Activated naive CD4-positive, alpha-beta T cell treated with anti-CD3 and anti-CD28 coated beads, Interleukin-2, amount 50 U/mL, for 24 hours (primary cell): ENCODE data around the gene RBM43.
"Not testable (repeated sequence)": the region's sequence is repeated elsewhere in the genome, so short reads cannot be mapped to it uniquely, and the experiment has no call there.

Experiments
- H3K27ac Mint-ChIP-seq: one replicate; pipeline ENCODE4 v1.8.0; 2021; ENCODE audit warnings: mild to moderate bottlenecking, mixed read lengths
- H3K27me3 Mint-ChIP-seq: one replicate; pipeline ENCODE4 v1.8.0; 2021; ENCODE audit warnings: mixed read lengths
- H3K36me3 Mint-ChIP-seq: one replicate; pipeline ENCODE4 v1.8.0; 2021; ENCODE audit warnings: mixed read lengths
- H3K4me1 Mint-ChIP-seq: one replicate; pipeline ENCODE4 v1.8.0; 2021; ENCODE audit warnings: mixed read lengths
- H3K4me3 Mint-ChIP-seq: one replicate; pipeline ENCODE4 v1.8.0; 2021; ENCODE audit warnings: mild to moderate bottlenecking, mixed read lengths
- H3K9me3 Mint-ChIP-seq: one replicate; pipeline ENCODE4 v1.8.0; 2021; ENCODE audit warnings: mixed read lengths

RBM43 gene

DNA sequence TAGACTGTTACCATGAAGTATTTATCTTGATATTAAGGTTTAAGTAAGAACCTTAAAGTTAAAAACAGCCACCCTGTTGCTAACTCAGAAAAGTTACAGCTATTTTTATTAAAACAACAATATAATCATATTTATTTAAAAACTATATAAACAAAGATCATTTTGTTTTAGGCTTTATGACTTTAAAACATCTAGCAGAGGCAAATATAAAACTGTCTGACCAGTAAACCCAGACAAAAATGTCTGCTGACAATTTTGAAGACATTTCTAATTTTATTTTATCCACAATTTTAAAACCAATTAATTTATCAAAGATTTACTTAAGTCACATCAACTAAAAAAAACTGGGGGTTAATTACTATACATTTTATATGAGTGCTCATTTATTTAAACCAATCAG is 14.2 kb downstream of the RBM43 start:
- Mint-ChIP-seq H3K27me3 (no peaks in the 10 kb centered on the region), H3K4me1 (no peaks in the 10 kb centered on the region), H3K4me3 (no peak overlapping the region), H3K27ac (no peak overlapping the region), H3K9me3 (peaks cover 17% of the 10 kb centered on the region), H3K36me3 (peaks cover 43% of the 10 kb centered on the region)

DNA sequence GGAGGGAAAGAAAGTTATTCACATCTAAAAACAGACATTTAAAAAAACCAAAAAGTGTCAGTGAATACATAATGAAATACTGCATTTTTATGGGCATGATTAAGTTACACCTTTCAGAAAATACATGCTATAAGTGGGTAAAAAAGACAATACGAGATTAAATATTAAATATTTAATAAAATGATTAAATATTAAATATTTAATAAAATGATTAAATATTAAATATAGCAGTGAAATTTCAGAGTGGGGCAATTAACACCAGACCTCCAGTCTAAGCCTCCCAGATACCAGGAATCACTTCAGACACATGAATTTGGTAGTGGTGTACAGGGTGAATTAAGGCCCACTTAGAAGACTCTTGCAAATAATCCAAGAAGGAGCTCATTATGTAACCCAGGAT is 15.5 kb downstream of the RBM43 start:
- Mint-ChIP-seq H3K9me3 (peaks cover 17% of the 10 kb centered on the region), H3K4me1 (no peaks in the 10 kb centered on the region), H3K27ac (no peak overlapping the region), H3K27me3 (no peaks in the 10 kb centered on the region), H3K36me3 (peaks cover 34% of the 10 kb centered on the region), H3K4me3 (no peak overlapping the region)

DNA sequence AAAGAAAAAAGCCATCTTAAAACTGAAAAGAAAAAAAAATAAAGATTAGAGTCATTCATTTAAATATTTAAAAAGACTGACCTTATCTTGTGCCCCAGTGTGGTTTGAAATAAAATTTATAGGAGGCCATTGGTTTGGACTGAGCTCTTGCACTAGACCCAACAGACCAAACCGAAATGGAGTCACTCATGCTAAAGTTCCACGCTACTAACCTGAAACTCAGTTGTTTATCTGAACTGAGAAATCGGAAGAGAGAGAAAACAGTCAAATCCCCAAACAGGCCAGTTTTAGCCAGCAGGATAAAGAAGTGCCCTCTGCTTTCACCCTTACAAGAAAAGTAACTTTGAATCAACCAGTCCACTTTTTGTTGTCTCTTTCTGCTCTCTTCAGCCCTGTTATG is 18.2 kb downstream of the RBM43 start:
- Mint-ChIP-seq H3K4me3 (no peak overlapping the region), H3K4me1 (no peaks in the 10 kb centered on the region), H3K27ac (no peak overlapping the region), H3K9me3 (peaks cover 13% of the 10 kb centered on the region), H3K36me3 (peaks cover 13% of the 10 kb centered on the region), H3K27me3 (no peaks in the 10 kb centered on the region)

DNA sequence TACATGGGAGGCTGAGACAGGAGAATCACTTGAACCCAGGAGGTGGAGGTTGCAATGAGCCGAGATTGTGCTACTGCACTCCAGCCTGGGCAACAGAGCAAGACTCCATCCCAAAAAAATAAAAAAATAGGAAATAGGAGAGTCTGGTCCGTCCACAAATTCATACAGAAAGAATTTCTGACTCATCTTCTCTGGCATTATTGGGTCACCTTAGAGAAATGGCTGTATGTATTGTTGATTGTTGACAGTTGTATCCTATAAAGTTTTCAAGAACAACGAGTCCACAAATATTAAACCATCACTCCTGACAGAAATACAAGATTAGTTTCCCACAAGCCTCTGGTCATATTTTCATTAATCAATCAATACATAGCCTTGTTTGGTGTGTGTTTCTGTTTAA is 20.4 kb downstream of the RBM43 start:
- no peaks in the 10 kb centered on the region for H3K27me3 Mint-ChIP-seq
- H3K27ac Mint-ChIP-seq: no peak overlapping the region
- H3K4me3 Mint-ChIP-seq: no peak overlapping the region
- H3K9me3 Mint-ChIP-seq: peaks cover 8% of the 10 kb centered on the region
- H3K4me1 Mint-ChIP-seq: no peaks in the 10 kb centered on the region
- H3K36me3 Mint-ChIP-seq: peaks cover 7% of the 10 kb centered on the region

DNA sequence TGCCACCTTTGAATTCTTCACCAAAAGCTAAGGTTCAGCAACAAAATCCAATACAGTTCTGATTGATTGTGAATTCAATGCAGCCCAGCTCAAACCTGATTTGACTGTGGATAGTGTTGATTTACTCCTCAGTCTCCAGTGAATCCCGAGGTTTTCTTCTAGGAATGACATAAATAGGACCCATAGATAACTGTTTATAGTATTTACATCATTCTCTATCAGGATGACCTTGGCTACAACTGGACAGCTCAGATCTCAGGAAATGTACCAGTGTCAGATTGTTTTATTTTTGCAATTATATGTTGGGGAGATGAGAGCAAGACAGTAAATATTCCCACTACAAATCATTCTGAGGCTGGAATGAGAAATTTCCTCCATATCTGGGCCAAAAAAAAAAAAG is 21.2 kb downstream of the RBM43 start:
- peaks cover 3% of the 10 kb centered on the region for H3K9me3 Mint-ChIP-seq
- no peaks in the 10 kb centered on the region for H3K4me1 Mint-ChIP-seq
- no peaks in the 10 kb centered on the region for H3K27me3 Mint-ChIP-seq
- no peak overlapping the region for H3K4me3 Mint-ChIP-seq
- H3K27ac Mint-ChIP-seq: no peak overlapping the region
- peaks cover 5% of the 10 kb centered on the region for H3K36me3 Mint-ChIP-seq

DNA sequence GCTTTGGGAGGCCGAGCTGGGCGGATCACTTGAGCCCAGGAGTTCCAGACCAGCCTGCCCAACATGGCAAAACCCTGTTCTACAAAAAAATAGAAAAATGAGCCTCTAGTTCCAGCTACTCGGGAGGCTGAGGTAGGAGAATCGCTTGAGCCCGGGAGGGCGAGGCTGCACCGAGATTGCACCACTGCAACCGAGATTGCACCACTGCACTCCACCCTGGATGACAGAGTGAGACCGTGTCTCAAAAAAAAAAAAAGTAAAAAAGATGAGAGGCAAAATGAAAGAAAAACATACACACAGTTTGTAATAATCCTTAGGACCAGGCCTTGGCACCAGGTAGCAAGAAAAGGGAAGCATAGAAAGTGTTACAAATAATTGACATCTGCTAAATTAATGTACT is 22.0 kb downstream of the RBM43 start:
- no peak overlapping the region for H3K27ac Mint-ChIP-seq
- H3K9me3 Mint-ChIP-seq: no peaks in the 10 kb centered on the region
- H3K36me3 Mint-ChIP-seq: no peaks in the 10 kb centered on the region
- H3K4me3 Mint-ChIP-seq: no peak overlapping the region
- H3K4me1 Mint-ChIP-seq: no peaks in the 10 kb centered on the region
- no peaks in the 10 kb centered on the region for H3K27me3 Mint-ChIP-seq

DNA sequence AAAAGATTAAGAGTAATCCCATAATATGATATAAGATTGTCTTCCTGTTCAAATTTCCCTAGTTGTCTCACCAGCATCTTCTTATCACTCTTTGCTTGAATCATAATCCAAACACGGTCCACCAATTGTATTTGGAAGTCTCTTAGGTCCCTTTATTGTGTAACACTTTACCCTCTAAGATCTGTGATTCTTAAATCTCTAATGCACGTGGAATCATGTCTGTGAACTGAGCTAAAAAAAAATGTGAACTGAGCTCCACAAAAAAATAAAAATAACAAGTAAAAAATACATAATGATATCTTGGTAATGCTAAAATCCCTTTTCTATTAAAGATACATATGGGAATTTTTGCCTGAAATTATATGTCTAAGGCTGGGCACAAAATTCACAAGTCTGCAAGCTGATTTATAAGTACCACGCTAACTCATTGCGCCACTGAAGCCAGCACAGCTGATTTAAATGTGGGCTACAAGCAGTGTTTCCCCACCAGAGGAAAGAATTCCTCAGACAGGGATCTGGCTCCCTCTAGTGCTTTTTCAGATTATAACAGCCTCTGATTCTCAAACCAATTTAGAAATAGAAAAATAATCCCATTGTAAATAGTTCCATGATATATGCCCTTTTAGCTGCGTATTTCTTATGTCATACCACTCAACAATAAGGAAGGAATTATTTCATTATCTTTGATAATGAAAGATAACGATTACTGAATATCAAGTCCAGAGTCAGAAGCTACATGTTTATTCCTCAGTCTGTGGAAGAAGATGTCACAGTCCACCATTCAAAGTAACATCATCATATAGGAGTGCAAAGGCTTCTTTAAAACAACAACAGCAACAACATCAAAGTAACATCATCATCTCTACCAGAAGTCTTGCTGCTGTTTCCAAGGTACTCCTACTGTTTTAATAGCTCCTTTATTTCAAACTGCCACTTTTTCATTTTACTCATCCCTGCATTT is 22.9 kb downstream of the RBM43 start:
- no peaks in the 10 kb centered on the region for H3K27me3 Mint-ChIP-seq

DNA sequence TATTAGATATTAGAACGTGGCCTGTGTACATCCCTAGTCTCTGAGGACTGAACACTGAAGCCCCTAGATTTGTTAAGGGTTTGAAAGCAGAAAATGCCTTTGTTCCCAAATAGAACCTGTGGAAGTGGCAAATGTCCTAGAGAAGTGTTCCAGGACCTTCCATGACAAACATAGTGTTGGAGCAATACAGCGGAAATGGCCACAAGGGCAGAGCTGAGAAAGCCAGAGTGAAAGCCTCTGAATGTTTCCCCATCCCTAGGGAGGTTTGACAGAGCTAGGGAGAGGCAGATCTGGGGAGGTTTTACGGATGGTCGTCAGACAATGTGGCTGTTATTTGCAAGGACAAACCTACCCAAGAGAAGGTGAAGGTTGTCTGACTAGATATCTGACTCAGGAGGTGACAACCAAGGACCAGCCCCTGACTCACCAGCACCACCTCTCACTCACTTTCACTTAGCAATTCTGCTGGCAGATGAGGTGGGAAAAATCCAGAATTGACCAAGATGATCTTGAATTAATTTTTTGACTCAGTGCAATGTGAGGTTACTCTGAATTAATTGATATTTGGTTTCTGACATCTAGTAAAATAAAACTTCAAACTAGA is 24.1 kb downstream of the RBM43 start:
- H3K9me3 Mint-ChIP-seq: no peaks in the 10 kb centered on the region

More for the DNA sequence above, 22.9 kb downstream of the RBM43 start:
- H3K9me3 Mint-ChIP-seq: no peaks in the 10 kb centered on the region
- no peaks in the 10 kb centered on the region for H3K36me3 Mint-ChIP-seq
- no peak overlapping the region for H3K27ac Mint-ChIP-seq
- no peak overlapping the region for H3K4me3 Mint-ChIP-seq
- H3K4me1 Mint-ChIP-seq: no peaks in the 10 kb centered on the region

DNA sequence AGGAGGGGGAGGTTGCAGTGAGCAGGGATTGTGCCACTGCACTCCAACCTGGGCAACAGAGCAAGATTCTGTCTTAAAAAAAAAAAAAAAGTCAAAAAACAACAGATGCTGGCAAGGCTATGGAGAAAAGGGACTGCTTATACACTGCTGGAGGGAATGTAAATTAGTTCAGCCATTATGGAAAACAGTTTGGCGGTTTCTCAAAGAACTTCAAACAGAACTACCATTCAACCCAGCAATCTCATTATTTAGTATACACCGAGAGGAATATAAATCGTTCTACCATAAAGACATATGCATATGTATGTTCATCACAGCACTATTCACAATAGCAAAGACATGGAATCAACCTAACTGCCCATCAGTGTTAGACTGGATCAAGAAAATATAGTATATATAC is 27.9 kb downstream of the RBM43 start:
- not testable (repeated sequence) for H3K4me1 Mint-ChIP-seq, H3K27ac Mint-ChIP-seq, H3K4me3 Mint-ChIP-seq, H3K36me3 Mint-ChIP-seq, H3K27me3 Mint-ChIP-seq, H3K9me3 Mint-ChIP-seq

More for the DNA sequence above, 24.1 kb downstream of the RBM43 start:
- Mint-ChIP-seq H3K4me1 (no peaks in the 10 kb centered on the region), H3K36me3 (no peaks in the 10 kb centered on the region), H3K4me3 (no peak overlapping the region), H3K27ac (no peak overlapping the region), H3K27me3 (no peaks in the 10 kb centered on the region)

DNA sequence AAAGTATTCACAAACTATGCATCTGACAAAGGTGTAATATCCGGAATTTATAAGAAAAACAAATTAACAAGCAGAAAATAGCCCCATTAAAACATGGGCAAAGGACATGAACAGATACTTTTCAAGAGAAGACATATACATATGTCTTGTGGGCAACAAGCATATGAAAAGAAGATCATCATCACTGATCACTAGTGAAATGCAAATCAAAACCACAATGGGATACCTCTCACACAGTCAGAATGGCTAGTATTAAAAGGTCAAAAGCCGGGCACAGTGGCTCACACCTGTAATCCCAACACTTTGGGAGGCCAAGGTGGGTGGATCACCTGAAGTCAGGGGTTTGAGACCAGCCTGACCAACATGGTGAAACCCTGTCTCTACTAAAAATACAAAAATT is 28.4 kb downstream of the RBM43 start:
- H3K4me1 Mint-ChIP-seq, H3K27me3 Mint-ChIP-seq, H3K9me3 Mint-ChIP-seq, H3K36me3 Mint-ChIP-seq, H3K27ac Mint-ChIP-seq, H3K4me3 Mint-ChIP-seq: not testable (repeated sequence)

DNA sequence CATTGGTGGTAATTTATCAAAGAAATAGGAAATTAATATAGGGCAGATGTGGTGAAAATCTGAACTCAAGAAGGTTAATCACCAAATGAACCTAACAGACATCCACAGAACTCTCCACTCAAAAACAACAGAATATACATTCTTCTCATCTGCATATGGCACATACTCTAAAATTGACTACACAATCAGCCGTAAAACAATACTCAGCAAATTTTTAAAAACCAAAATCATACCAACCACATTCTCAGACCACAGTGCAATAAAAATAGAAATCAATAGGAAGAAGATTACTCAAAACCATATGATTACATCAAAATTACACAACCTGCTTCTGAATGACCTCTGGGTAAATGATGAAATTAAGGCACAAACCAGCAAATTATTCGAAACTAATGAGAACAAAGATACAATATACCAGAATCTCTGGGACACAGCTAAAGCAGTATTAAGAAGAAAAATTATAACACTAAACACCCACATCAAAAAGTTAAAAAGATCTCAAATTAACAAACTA is 31.0 kb downstream of the RBM43 start:
- Mint-ChIP-seq H3K36me3 (no peaks in the 10 kb centered on the region), H3K27ac (peak overlapping the region; percentile 0), H3K9me3 (no peaks in the 10 kb centered on the region), H3K4me3 (no peak overlapping the region), H3K4me1 (no peaks in the 10 kb centered on the region), H3K27me3 (peaks cover 1% of the 10 kb centered on the region)

DNA sequence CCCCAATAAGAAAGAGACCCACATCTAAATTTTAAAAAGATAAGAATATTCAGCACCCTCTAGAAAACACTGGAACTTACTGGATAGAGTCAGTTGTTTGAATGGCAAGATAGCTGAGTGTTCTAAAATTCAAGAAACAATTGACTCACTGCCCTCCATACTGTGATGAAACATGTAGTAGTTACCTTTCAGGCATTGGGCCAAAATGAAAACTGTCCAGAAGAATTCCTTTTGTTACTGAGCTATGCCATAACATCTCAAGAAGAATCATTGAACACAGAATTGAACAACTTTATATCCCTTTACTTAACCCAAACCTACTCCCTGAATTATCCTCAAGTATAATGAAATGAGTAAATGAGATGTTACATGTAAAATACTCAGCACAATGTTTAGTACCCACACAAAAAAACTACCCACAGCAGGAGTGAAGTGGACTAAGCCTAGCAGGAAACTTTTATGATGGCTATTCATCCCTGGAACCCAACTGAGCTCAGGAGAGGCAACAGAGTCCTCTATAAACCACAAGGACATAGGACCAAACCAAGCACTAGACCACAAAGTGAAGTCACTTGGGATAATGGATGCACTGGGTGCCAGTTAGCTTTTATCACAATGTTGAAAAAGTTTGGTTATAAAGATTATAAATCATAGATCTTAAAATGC is 32.7 kb downstream of the RBM43 start:
- Mint-ChIP-seq H3K9me3 (no peaks in the 10 kb centered on the region), H3K4me1 (no peaks in the 10 kb centered on the region), H3K27ac (no peak overlapping the region), H3K27me3 (peaks cover 4% of the 10 kb centered on the region), H3K36me3 (no peaks in the 10 kb centered on the region), H3K4me3 (no peak overlapping the region)

DNA sequence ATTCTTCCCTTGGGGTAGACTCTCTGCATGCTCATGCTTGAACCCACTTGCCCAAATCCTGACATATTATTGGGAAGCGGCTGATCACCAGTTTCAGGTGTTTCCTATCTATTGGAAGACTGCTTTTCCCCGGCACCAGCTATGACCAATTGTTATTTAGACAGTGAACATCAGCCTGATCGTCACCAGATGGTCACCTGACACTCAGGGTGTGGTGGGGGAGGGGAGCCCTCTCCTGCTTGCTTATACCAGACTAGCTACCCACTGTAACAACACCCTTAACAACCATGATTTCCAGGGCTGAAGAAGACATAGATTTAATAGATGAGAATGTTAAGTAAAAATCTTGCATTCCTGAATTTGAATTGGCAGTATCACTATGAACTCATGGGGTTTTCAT is 44.3 kb downstream of the RBM43 start:
- no peaks in the 10 kb centered on the region for H3K9me3 Mint-ChIP-seq
- H3K27ac Mint-ChIP-seq: no peak overlapping the region
- H3K36me3 Mint-ChIP-seq: no peaks in the 10 kb centered on the region
- H3K27me3 Mint-ChIP-seq: peaks cover 1% of the 10 kb centered on the region
- H3K4me1 Mint-ChIP-seq: no peaks in the 10 kb centered on the region
- no peak overlapping the region for H3K4me3 Mint-ChIP-seq

DNA sequence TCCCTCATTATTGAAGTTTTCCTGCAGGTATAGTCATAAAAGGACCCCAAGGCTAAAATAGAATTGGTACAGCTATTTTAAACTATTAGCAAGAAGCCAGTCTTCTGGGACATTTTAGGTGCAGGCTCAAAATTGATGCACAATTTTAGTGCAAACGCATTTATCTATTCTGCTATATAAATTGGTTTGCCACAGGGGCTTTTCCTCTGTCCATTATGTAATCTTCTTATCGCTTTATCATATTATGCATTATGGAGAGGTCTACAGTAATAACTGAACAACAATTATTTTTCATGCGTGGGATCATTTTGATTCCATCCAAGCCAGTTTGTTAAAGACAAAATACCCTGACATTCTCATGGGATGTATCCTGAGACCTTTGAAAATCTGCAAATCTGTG is 54.6 kb downstream of the RBM43 start:
- no peaks in the 10 kb centered on the region for H3K36me3 Mint-ChIP-seq
- no peak overlapping the region for H3K4me3 Mint-ChIP-seq
- no peaks in the 10 kb centered on the region for H3K4me1 Mint-ChIP-seq
- no peaks in the 10 kb centered on the region for H3K27me3 Mint-ChIP-seq
- H3K27ac Mint-ChIP-seq: no peak overlapping the region
- no peaks in the 10 kb centered on the region for H3K9me3 Mint-ChIP-seq

DNA sequence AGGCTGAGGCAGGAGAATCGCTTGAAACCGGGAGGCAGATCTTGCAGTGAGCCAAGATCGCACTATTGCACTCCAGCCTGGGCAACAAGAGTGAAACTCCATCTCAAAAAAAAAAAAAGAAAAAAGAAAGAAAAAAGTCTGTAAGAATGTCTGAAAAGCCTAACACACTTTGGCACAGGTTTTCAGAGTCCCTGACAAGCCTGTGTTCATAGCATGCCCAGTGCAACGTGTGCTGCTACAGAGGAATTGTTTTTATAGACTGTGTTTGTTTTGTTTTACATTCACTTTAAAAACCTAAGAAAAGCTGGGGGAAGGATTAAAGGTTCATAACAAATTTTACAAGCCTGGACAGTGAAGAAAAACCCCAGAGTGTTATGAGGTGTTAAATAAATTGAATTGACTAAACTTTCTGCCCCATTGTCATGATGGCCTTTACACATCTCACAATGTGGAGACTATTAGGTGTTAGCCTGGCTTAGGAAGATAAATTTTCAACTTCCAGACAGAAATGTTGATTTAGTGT is 55.2 kb downstream of the RBM43 start:
- H3K27me3 Mint-ChIP-seq: no peaks in the 10 kb centered on the region
- H3K27ac Mint-ChIP-seq: no peak overlapping the region
- H3K9me3 Mint-ChIP-seq: no peaks in the 10 kb centered on the region
- peaks cover under 1% of the 10 kb centered on the region for H3K4me1 Mint-ChIP-seq
- no peak overlapping the region for H3K4me3 Mint-ChIP-seq
- no peaks in the 10 kb centered on the region for H3K36me3 Mint-ChIP-seq

DNA sequence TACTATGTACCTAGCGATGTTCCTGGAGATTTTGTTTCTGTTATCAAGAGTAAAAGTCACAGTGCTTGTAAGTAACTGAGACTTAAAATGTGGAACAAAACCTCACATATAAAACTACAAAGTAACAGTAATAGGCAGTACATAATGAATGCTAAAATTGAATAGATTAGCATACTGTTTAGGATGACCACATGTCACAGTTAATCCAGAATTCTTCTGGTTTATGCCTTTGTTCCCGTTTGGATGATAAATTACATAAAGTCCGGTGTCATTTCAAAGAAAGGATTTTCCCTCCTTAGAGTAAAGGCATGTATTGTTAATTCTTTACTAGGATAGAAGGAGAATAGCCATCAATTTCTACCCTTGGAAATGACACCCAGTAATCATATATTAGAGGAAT is 56.1 kb downstream of the RBM43 start:
- Mint-ChIP-seq H3K4me1 (peaks cover 7% of the 10 kb centered on the region), H3K9me3 (no peaks in the 10 kb centered on the region), H3K27me3 (no peaks in the 10 kb centered on the region), H3K36me3 (no peaks in the 10 kb centered on the region), H3K27ac (no peak overlapping the region), H3K4me3 (no peak overlapping the region)
